ENCODE results near the gene TINCR. TPM values are rescaled to one million over a fixed set of nuclear protein-coding genes. Genes with fewer than 3 reads are reported as not detected.

The TINCR gene
- total RNA-seq, 1 donor from 2014 or later: 2.5 TPM

- no peak for DNase-seq (ENCODE audit: low spot score in 2 of 2, unreplicated experiment in 2 of 2)
- Mint-ChIP-seq H3K4me3 (no peak overlapping the region), H3K27me3 (ENCODE audit: low read depth) (peaks cover 15% of the 10 kb centered on the region), H3K4me1 (peaks cover 6% of the 10 kb centered on the region), H3K36me3 (peaks cover 3% of the 10 kb centered on the region), H3K9me3 (peaks cover 12% of the 10 kb centered on the region), H3K27ac (no peak overlapping the region)
- no peak for TF ChIP-seq CTCF (IDR thresholded peaks at IDR 0.05; ENCODE audit: unreplicated experiment)
Measured at GRCh38 chr19:5533257-5533656, 34.5 kb downstream of the TINCR start.

GRCh38 chr19:5530701-5531100, 37.1 kb downstream of the TINCR start:
- peaks cover 3% of the 10 kb centered on the region for H3K36me3 Mint-ChIP-seq
- H3K27me3 Mint-ChIP-seq (ENCODE audit: low read depth): peaks cover 25% of the 10 kb centered on the region
- no peak for DNase-seq (ENCODE audit: low spot score in 2 of 2, unreplicated experiment in 2 of 2)

GRCh38 chr19:5526691-5527090, 41.1 kb downstream of the TINCR start:
- Mint-ChIP-seq H3K9me3 (no peaks in the 10 kb centered on the region), H3K36me3 (no peaks in the 10 kb centered on the region), H3K27ac (no peak overlapping the region), H3K27me3 (ENCODE audit: low read depth) (peaks cover 34% of the 10 kb centered on the region), H3K4me1 (peaks cover 6% of the 10 kb centered on the region), H3K4me3 (no peak overlapping the region)
- no peak for TF ChIP-seq CTCF (IDR thresholded peaks at IDR 0.05; ENCODE audit: unreplicated experiment)
- no peak for DNase-seq (ENCODE audit: low spot score in 2 of 2, unreplicated experiment in 2 of 2)

More at GRCh38 chr19:5530701-5531100, 37.1 kb downstream of the TINCR start:
- Mint-ChIP-seq H3K27ac (no peak overlapping the region), H3K4me3 (no peak overlapping the region), H3K4me1 (no peaks in the 10 kb centered on the region), H3K9me3 (peaks cover 12% of the 10 kb centered on the region)
- TF ChIP-seq CTCF (IDR thresholded peaks at IDR 0.05; ENCODE audit: unreplicated experiment): no peak

GRCh38 chr19:5524081-5524480, 43.7 kb downstream of the TINCR start:
- no peaks in the 10 kb centered on the region for H3K36me3 Mint-ChIP-seq
- no peak for TF ChIP-seq CTCF (IDR thresholded peaks at IDR 0.05; ENCODE audit: unreplicated experiment)
- H3K27ac Mint-ChIP-seq: no peak overlapping the region
- peaks cover 3% of the 10 kb centered on the region for H3K9me3 Mint-ChIP-seq
- H3K4me1 Mint-ChIP-seq: peaks cover 6% of the 10 kb centered on the region
- peaks cover 29% of the 10 kb centered on the region for H3K27me3 Mint-ChIP-seq (ENCODE audit: low read depth)
- DNase-seq (ENCODE audit: low spot score in 2 of 2, unreplicated experiment in 2 of 2): no peak
- no peak overlapping the region for H3K4me3 Mint-ChIP-seq

GRCh38 chr19:5522106-5522505, 45.6 kb downstream of the TINCR start:
- Mint-ChIP-seq H3K27me3 (ENCODE audit: low read depth) (peaks cover 24% of the 10 kb centered on the region), H3K4me1 (peaks cover 6% of the 10 kb centered on the region), H3K4me3 (no peak overlapping the region), H3K36me3 (no peaks in the 10 kb centered on the region), H3K27ac (no peak overlapping the region), H3K9me3 (peaks cover 3% of the 10 kb centered on the region)
- TF ChIP-seq CTCF (IDR thresholded peaks at IDR 0.05; ENCODE audit: unreplicated experiment): no peak
- DNase-seq (ENCODE audit: low spot score in 2 of 2, unreplicated experiment in 2 of 2): no peak

GRCh38 chr19:5520501-5520900, 47.3 kb downstream of the TINCR start:
- Mint-ChIP-seq H3K36me3 (no peaks in the 10 kb centered on the region), H3K9me3 (peaks cover 19% of the 10 kb centered on the region), H3K27ac (no peak overlapping the region), H3K27me3 (ENCODE audit: low read depth) (peaks cover 17% of the 10 kb centered on the region), H3K4me3 (no peak overlapping the region), H3K4me1 (peaks cover 6% of the 10 kb centered on the region)
- no peak for DNase-seq (ENCODE audit: low spot score in 2 of 2, unreplicated experiment in 2 of 2)
- TF ChIP-seq CTCF (IDR thresholded peaks at IDR 0.05; ENCODE audit: unreplicated experiment): no peak

Data from mesothelial cell of epicardium (in vitro differentiated cells).